SHP77 (cell line): Measurements from ENCODE around the gene GALNT9.
"Not testable (repeated sequence)": the region's sequence is repeated elsewhere in the genome, so short reads cannot be mapped to it uniquely, and the experiment has no call there.

Experiments
- DNase-seq, 2 experiments: peaks; one replicate each; lab custom pipeline; 2025; lab: John Stamatoyannopoulos, UW

The GALNT9 gene

DNA sequence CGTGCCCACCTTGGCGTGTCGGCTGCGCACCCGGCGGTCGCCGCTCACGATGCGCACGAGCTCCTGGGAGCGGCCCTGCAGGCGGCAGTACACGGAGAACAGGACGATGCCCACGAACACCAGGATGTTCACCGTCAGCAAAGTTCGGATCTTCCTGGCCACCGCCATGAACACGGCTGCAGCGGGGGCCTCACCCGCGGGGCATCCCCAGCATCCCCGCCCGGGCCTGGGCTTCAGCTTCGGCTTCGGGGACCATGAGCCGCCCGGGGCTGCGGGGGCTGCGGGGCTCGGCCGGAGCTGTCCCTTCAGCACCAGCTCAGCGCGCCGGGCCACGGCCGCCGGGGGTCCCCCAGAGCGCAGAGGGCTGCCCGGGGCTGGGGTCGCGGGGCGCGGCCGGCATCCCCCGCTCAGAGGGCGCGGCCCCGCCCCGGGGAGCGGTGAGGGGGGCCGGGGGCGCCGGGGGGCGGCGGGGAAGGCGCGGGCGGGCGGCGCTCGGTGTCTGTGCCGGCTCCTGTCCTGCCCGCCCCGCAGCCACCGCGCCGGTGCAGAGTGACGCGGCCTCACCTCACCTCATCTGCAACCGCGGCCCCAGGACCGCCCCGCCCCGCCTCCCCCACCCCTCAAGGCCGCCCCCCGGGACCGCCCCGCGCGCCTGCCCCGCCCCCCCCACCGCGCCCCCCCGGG, at the start of gene GALNT9:
Gene GALNT9 (minus strand): TSS at position 554 of the 684 bp plus-strand sequence. CDS start 386 bp downstream, at position 168.
- no peak for DNase-seq

DNA sequence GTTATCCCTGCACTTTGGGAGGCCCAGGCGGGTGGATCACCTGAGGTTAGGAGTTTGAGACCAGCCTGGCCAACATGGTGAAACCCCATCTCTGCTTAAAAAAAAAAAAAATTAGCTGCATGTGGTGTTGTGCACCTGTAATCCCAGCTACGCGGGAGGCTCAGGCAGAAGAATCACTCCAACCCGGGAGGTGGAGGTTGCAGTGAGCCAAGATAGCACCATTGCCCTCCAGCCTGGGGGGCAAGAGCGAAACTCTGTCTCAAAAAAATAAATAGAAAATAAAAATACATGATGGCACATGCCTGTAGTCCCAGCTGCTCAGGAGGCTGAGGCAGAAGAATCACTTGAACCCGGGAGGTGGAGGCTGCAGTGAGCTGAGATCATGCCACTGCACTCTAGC, 49.7 kb upstream of the GALNT9 start:
- not testable (repeated sequence) for DNase-seq

DNA sequence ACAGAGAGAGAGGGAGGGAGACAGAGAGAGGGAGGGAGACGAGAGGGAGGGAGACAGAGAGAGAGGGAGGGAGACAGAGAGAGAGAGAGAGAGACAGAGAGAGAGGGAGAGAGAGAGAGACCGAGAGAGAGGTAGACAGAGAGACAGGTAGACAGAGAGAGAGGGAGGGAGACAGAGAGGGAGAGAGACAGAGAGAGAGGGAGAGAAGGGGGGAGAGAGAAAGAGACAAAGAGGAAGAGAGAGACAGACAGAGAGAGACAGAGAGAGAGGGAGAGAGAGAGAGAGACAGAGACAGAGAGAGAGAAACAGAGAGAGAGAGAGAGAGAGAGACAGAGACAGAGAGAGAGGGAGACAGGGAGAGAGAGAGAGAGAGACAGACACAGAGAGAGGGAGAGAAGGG, 47.8 kb upstream of the GALNT9 start:
- DNase-seq, result no peak

DNA sequence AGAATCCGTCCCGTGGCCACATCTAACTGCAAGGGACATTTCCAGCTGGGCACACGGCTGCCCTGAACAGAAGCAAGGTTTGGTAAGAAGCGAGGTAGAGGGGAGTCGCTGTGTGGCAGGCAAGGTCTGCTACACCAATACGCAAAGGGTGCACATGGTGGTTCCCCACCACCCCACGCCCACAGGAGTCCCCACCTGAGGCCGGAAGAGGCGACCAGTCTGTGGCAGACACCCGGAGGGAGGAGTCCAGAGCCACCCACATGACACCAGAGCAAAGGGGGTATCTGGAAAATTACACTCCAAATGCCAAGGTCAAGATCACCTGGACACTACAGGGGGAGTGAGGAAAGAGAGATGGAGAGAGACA, 47.1 kb upstream of the GALNT9 start:
- DNase-seq, result no peak

DNA sequence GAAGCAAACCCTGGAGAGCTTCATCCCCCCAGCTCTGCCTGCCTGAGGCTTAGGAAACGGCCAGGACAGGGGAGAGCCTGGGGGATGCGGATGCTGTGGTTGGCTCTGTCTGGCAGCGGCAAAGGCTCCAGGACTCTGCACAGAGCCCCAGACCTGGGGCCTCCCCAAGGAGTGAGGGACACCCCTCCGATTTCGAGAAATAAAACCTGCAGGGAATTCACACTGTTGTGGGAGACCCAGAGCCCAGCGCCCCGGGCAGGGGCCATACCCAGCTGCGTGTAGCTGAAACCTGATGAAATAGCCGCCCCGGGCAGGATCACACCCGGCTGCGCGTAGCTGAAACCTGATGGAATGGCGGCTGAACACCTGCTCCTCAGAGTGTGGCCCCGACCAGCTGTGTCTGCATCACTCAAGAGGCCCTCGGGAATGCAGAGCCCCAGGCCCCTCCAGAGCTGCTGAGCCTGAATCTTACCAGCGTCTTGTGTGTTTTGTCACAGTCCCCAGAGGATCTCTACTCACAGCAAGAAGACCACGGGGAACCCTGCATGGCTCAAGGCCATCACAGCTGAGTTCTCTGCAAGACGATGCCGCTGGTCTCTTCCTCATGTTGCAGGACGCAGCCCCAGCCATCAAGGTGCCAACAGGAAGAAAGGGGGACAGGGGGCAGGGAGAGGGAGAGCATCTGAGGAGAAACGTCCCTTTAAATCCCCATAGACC, 46.5 kb upstream of the GALNT9 start:
- DNase-seq, result no peak

DNA sequence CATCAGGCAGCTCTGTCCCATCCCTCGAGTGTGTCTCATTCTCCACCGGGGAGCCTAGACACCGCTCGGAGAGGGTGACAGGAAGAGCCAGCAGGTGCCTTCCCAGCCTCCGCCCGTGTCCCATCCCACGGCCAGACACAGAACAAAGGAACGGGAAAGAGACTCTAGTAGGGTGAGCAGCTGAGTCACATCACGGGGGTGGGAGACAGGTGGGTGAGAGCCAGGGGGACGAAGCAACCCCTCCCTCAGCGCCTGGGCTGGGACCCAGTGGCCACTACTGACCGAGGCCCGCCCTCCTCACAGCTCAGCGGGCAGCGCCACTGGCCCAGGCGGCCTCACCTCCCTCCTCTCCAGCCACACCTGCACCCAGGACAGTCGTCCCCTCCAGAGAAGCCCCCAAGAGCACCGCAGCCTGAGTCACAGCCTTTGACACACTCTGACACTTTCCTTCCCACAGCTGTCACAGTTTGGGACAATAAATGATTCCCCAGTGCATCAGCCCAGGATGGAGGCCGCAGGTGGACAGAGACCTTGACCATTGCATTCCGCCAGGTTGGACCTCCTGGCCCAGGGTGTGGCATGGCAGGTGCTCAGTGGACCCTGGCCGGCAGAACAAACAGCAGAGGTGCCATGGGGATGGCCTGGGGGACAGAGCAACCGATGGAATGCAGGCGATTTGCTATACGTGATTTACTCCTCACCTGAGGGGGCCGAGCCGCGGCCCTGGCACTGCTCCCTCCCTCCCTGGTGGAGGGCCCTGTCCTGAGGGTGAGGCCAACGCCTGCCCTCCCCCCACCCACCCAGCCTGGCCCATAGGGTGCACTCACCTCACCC, 45.4 kb upstream of the GALNT9 start:
- no peak for DNase-seq

DNA sequence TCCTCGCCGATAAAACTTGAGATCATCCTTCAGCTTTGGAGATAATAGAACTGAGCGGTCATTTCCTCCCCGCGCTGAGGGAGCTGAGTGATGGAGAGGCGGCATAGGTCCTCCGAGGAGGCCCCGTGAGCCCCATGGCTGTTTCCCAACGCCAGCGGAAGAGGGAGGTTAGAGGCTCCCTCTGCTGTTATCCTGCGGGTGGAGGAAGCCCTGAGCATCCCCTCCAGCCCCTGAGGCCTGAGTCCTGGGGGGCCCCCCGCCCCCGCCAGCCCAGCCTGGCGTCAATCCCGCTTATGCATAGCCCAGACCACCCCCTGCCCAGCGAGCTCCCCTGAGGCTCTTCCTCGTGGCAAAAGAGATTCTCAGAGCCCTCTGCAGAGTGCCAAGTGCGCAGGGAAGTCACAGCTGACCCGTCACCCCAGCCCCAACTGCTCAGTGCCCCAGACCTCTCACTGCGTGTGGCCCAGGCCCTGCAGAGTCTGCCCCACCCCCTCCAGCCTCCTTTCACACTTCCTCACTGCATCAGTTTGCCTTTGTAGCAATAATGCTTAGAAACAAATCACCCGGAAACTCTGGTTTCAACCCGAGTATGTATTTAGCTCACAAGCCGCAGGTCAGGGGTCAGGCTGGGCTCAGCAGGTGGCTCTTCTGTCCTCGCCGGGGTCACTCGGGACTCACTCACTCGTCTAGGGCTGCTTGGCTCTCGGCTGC, 44.7 kb upstream of the GALNT9 start:
- DNase-seq, result no peak

DNA sequence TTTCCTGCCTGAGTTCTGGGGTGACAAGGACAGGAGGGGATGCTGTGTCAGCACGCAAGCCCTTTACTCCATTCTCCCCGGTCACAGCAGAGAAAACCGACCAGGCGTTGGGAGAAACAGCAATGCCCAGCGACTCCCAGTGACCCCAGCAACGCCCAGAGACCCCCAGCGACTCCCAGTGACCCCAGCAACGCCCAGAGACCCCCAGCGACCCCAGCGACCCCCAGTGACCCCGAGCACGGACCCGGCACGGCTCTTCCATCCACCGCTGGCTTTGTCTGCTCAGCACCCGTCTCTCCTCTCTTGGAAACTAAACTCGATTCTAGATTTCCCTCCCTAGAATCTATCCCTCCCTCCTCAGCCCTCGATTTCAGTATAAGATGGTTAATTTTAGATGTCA, 38.5 kb upstream of the GALNT9 start:
- DNase-seq, result no peak

DNA sequence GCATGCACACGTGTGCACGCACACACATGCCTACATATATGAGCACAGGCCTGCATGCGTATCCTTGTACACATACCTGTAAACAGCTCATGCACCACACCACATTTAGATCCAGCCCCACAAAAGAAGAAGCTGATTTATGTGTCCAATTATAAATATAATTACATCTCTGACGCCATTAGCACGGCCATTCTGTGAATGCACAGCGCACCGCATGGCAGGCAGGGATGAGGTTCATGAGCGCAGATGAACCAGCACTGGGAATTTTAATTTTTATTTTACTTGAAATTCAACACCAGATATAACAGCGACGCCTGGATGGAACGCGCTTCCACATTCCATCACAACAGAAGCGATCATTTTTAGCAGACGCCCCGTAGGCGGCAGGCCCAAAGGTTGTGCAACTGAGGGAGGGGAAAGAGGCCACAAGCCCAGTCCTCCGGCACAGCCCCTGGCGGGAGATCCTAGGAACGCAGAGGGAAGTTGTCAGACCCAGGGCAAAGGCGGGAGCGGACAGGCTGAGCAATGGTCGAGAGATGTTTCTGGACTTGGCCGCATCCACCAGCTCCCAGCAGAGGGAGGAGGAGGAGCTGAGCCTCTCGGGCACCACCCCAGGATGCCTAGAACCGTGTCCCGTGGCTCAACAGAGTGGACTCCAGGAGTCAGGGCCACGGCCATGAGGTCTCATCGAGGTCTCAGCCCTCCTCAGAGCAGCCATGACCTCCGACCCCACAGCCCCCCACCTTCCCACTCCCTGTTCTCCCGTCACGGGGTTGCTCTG, 37.9 kb upstream of the GALNT9 start:
- no peak for DNase-seq

DNA sequence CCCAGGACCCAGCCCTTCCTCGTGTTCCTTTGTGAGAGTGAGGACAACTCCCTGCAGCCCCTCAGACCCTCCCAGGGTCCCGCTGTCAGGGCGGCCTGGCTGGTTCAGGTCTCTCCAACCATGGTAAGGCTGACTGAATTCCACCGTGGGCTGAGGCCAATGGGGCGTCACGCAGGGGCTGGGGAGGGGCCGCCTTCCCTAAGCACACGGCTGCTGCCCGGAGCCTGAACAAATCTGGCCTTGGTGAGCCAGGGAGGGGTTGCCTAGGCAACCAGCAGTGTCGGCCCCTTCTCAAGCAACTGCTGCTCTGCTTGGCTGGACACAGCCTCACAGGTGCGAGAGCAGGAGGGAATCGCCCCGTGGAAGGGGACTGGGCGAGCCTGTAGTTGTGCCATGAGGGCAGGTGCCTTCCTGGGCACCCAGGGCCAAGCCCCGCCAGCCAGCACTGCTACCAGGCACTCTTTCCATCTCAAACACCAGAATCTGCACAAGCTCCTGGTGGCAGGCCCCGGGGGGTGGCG, 37.0 kb upstream of the GALNT9 start:
- no peak for DNase-seq

DNA sequence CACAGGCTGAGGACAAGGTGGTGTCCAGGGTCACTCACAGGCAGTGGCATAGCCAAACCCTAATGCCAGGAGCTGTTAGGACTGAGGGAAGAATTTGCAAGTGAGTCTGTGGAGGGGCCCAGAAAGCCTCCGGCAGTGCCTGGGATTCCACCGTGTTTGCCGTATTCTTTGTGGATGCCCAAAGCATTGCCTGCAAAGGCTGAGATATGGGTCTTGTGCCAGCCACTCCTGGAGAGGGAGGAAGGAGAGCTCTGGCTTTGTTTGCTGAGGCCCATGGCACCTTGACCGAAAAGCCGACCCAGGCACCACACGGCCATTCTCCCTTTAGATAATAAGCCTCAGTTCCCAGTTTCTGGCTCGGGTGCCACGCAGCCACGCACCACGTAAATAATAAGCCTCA, 35.8 kb upstream of the GALNT9 start:
- DNase-seq, result no peak

DNA sequence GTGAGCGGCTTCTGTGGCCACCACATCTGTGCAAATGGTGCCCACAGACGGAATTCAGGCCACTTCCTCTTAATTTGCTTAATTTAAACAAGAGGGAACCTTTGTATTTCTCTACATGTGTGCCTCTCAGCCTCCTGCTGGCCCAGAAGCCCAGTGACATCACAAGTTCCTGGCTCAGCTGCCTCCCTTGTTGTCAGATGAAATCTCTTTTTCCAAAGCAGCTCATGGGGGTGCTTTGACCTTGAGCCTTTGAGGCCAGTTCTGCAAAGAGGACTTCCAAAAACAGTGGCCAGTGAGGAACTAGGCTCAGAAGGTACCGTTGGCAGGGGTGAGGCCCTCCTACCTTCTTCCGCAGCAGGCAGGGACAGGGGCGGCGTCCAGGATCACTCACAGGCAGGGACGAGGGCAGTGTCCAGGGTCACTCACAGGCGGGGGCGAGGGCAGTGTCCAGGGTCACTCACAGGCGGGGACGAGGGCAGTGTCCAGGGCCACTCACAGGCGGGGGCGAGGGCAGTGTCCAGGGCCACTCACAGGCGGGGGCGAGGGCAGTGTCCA, 35.0 kb upstream of the GALNT9 start:
- DNase-seq, result no peak

DNA sequence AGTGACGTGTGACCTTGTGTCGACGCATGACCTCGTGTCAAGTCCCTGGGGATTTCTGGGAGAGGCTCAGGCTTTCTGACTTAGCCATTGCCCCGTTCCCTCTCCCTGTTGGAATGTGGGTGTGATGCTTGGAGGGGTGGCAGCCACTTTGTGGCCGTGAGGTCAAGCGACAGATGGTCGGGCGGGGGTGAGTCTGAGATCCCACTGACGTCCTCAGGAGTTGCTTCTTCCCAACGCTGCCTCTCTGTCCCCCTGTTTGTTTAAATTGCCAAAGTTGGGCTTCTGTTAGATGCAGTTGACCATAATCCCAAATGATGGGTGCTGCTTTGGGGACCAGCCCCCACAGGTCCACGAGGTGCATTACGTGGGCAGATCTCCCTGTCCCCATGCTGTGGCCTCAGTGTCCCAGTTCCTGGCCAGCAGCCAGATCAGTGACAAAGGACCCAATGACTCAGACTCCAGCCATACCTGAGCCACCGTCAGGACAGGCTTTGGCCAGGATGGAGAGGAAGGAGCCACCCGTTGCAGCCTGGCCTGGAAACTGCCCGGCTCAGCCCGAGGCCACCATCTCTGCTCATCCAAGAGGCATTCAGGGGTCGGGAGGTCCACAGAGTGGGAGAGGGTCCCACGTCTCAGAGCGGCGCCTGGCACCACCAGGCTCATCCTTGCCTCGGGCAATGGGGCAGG, 34.4 kb upstream of the GALNT9 start:
- no peak for DNase-seq

DNA sequence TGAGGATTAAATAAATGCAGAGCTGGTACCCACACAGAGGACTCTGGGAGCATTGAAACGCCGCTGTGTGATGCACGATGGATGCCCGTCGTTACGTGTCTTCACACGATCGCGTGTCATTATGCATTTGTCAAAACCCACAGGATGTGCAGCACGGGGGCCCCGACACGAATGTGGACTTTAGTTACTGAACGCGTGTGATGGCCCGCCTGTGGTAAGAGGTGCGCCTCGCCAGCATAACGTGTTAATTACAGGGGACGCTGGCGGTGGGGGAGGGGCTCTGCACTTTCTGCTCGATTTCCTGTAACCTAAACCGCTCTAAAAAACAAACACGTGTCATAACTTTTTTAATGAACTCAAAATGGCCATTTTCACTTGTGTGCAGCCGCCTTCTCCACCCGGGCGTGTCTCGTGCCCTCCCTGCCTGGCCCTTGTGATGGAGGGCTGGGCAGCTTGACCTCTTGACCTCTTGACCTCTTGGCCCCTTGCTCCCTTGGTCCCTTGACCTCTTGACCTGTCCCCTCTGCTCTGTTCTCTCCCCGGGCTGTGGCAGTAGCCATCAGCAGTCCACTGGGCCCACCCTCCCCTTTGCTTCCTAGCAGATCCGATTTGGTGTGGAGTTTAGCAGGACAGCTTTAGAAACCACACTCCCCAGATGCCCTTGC, 33.7 kb upstream of the GALNT9 start:
- no peak for DNase-seq

DNA sequence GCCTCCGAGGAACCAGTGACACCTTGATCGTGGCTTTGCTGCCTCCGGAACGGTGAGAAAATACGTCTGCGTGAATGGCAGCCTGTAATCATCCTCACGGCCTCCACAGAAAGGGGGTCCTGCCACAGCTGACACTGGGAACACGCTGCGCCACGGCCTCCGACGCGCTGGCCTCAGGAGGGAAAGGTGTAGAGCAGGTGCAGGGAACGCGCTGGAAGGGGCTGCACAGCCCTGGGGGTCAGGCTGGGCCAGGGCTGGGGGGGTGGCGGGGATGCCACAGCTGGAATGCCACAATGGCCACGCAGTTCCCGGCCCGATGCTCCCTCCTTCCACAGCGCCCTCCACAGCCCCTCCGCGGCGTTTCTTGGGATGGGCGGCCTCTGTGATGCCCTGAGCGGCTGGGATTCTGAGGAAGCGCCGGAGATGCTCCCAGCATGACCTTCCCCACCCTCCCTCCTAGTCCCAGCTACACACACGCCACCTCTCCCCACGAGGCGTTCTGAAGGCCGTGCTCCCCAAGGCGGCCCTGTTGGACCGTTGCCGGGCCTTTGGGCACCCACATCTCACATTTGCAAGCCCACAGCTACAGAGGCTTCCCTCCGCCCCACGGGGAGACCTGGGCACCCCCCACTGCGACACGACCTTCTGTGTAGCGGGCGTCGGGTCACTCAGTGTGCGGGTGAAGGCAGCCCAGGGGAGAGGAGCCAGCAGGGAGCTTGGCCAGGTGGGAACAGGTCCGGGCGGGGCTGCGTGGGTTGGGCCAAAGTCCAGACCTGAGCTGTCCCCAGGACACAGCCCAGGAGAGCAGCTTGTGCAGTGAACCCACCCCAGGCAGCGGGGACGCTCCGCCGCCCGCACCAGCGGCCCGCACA, 31.8 kb upstream of the GALNT9 start:
- no peak for DNase-seq

DNA sequence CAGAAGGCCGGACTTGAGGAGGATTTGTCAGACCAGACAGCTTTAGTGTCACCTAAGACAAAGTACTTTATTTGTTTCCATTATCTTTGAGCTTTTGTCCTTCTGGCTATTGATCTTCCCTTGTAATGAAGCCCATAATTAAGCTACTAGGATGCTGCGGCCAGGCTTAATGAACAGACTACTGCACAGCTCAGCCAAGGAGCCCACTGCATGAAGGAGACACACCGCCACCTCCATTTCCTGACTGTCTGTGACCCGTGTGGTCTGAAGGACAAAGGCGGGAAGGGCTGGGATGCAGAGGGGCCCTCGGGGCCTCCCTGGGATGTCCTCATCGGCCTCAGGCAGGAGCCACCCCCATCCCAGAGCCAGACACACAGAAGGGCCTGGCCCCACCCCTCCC, 31.0 kb upstream of the GALNT9 start:
- DNase-seq, result no peak

DNA sequence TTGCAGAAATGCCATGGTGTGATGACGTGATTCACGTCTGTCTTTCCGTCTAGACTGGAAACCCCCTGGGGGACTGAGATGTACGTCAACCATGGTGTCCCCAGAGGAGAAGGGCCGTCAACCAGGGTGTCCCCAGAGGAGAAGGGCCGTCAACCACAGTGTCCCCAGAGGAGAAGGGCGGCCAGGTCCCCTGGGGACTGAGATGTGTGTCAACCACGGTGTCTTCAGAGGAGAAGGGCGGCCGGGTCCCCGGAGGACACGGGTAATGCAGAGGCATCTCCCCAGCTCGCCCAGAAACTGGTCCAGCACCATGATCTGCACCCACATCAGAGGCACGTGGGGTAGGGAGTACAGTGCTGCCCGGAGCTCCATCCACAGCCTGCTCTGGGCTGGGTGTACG, 30.6 kb upstream of the GALNT9 start:
- DNase-seq, result no peak

DNA sequence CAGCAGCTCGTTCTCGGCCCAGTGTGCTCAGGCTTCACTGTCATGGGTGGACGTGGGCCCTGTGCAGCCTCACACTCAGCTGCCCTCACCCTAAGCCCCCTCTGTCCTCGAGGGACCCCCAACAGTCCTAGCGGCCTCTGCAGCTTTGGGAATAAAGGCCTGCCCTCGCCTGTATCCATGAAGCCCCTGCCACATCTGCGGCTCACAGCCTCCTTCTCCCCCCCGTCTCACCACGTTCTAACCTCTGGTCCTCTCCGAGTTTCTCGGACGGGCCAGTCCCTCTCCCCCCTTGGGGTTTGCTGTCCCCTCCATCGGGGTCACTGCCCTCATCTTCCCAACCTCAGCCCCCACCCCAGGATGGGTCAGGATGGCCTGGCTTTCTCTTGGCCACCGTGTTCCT, 30.2 kb upstream of the GALNT9 start:
- no peak for DNase-seq
